Endothelial cell of umbilical vein (primary cell): ENCODE measurements around the gene UPF1. TPM values are rescaled to one million over a fixed set of nuclear protein-coding genes. Genes with fewer than 3 reads are reported as not detected.

Source experiments
- BruUV-seq: library from RNA; stranded (reverse); fragments of 400-500 nt; replicated peaks from 2 replicates; lab custom pipeline; 2021; lab: Mats Ljungman, UMichigan
- CTCF ChIA-PET: fragments of 300-600, 350-600 bp; sonication (Branson Sonifier 250); formaldehyde crosslinking; loops from one replicate; lab custom pipeline; 2021; ENCODE audit warnings: antibody characterized with exemption, inconsistent platforms; lab: Charles Lee
- POLR2A ChIA-PET: fragments of 300-600, 350-600 bp; sonication (Branson Sonifier 250); formaldehyde crosslinking; loops from one replicate; lab custom pipeline; 2021; ENCODE audit warnings: antibody characterized with exemption, inconsistent platforms; lab: Charles Lee
- DNase-seq: peaks from one replicate; pipeline ENCODE4 v3.0.0-alpha.2; 2011; ENCODE audit warnings: low read depth, low spot score
- FAIRE-seq: peaks from 2 replicates; lab custom pipeline; 2011; peaks lifted over from hg19 to GRCh38; lab: Jason Lieb, UNC
- H2AFZ ChIP-seq: 2 replicates; pipeline ENCODE4 v1.6.0; 2012; ENCODE audit warnings: low read depth, low read length, control low read depth, inconsistent platforms
- H3K27ac ChIP-seq: 2 replicates; pipeline ENCODE4 v1.5.1; 2011; ENCODE audit warnings: low read depth, mild to moderate bottlenecking, control low read depth, low read length, moderate library complexity; ENCODE audit not compliant: insufficient read depth
- H3K27me3 ChIP-seq, 2 experiments: 2 replicates each; pipeline versions ENCODE4 v1.6.0 to v1.6.1; 2011; ENCODE audit warnings: low read length in 2 of 2, mixed read lengths in 1 of 2; ENCODE audit not compliant: control insufficient read depth in 2 of 2, insufficient read depth in 2 of 2
- H3K36me3 ChIP-seq, 2 experiments: 2 replicates in 1 of 2; 3 replicates in 1 of 2; pipeline ENCODE4 v1.5.1; 2011; ENCODE audit warnings: low read length in 2 of 2, mild to moderate bottlenecking in 1 of 2, moderate library complexity in 1 of 2; ENCODE audit not compliant: control insufficient read depth in 2 of 2, insufficient read depth in 2 of 2; ENCODE audit errors: extremely low read depth in 1 of 2
- H3K4me1 ChIP-seq: 3 replicates; pipeline ENCODE4 v1.5.1; 2011; ENCODE audit warnings: mild to moderate bottlenecking, low read length; ENCODE audit not compliant: control insufficient read depth, insufficient read depth; ENCODE audit errors: extremely low read depth
- H3K4me2 ChIP-seq: 2 replicates; pipeline ENCODE4 v1.6.1; 2011; ENCODE audit warnings: low read length, control low read depth, mixed read lengths; ENCODE audit not compliant: insufficient read depth
- H3K4me3 ChIP-seq, 3 experiments: fragments of 200-600 bp in 1 of 3; sonication (generic), shearing (Covaris generic) in 1 of 3; replicated peaks in 1 of 3; 2 replicates each; pipeline ENCODE4 v1.5.1; 2011 to 2016; ENCODE audit warnings: control low read depth in 3 of 3, low read length in 3 of 3, mild to moderate bottlenecking in 2 of 3, inconsistent platforms in 1 of 3, low read depth in 1 of 3, moderate library complexity in 1 of 3; ENCODE audit not compliant: insufficient read depth in 1 of 3
- H3K79me2 ChIP-seq: 2 replicates; pipeline ENCODE4 v1.6.0; 2012; ENCODE audit warnings: low read length, inconsistent platforms; ENCODE audit not compliant: control insufficient read depth, insufficient read depth
- H3K9ac ChIP-seq: replicated peaks from 2 replicates; pipeline ENCODE3; 2011; ENCODE audit warnings: low read length, control low read depth; ENCODE audit not compliant: insufficient read depth; ENCODE audit errors: extremely low read depth
- H3K9me1 ChIP-seq: replicated peaks from 3 replicates; pipeline ENCODE4 v1.6.0; 2011; ENCODE audit warnings: mild to moderate bottlenecking, low read length; ENCODE audit not compliant: control insufficient read depth, insufficient read depth; ENCODE audit errors: extremely low read depth
- H3K9me3 ChIP-seq: replicated peaks from 2 replicates; pipeline ENCODE4 v1.5.1; 2012; ENCODE audit warnings: low read length, inconsistent platforms; ENCODE audit not compliant: control insufficient read depth, insufficient read depth
- H4K20me1 ChIP-seq: replicated peaks from 2 replicates; pipeline ENCODE3; 2011; ENCODE audit warnings: mild to moderate bottlenecking, low read length; ENCODE audit not compliant: control insufficient read depth, insufficient read depth; ENCODE audit errors: extremely low read depth
- GATA2 ChIP-seq: IDR thresholded peaks from 2 replicates; pipeline ENCODE4 v1.7.0; 2011; ENCODE audit warnings: low read depth, mild to moderate bottlenecking, moderate library complexity, mixed read lengths, low read length; ENCODE audit not compliant: insufficient read length, insufficient read depth
- JUN ChIP-seq: IDR thresholded peaks from 2 replicates; pipeline ENCODE4 v1.6.1; 2011; ENCODE audit warnings: borderline replicate concordance, low read depth; ENCODE audit not compliant: insufficient read length, insufficient read depth
- MAX ChIP-seq: IDR thresholded peaks from 2 replicates; pipeline ENCODE4 v1.6.1; 2011; ENCODE audit not compliant: insufficient read depth, insufficient read length
- MYC ChIP-seq: IDR thresholded peaks from one replicate; pipeline ENCODE4 v1.6.1; 2011; ENCODE audit warnings: mild to moderate bottlenecking, low read depth, low read length
- POLR2A ChIP-seq: IDR thresholded peaks from 2 replicates; pipeline ENCODE4 v1.6.1; 2012; ENCODE audit warnings: low read depth, mild to moderate bottlenecking, control low read depth, low read length
- POLR2AphosphoS5 ChIP-seq: IDR thresholded peaks from 2 replicates; pipeline ENCODE4 v1.6.1; 2012; ENCODE audit warnings: low read depth, mild to moderate bottlenecking, control low read depth, low read length, moderate library complexity; ENCODE audit not compliant: insufficient read depth
- dilution Hi-C: fragments of 300-500 bp; cut with MboI; formaldehyde crosslinking; loops from one replicate; pipeline ENCODE4 v1.15.0; 2019; ENCODE audit warnings: low sequenced_read_pairs; ENCODE audit not compliant: extremely low pct_ligation_motif_present
- intact Hi-C: fragments of 100-400 bp; cut with micrococcal nuclease; formaldehyde crosslinking; loops from one replicate; pipeline ENCODE4 v1.10.0; 2022
- polyA plus RNA-seq, 4 experiments: library from polyadenylated mRNA; depleted of rRNA in 3 of 4; stranded (reverse) in 3 of 4; unstranded in 1 of 4; fragments of >200 nt; gene quantifications; 2 replicates each; pipeline versions ENCODE4 v1.2.1 to v1.2.3, GENCODE V29; 2011 to 2012; ENCODE audit warnings: missing spikeins in 1 of 4
- total RNA-seq: library from RNA; stranded (reverse); gene quantifications from 2 replicates; pipeline ENCODE4 v1.2.3, GENCODE V29; 2021
- TF ChIP-seq, protein P1 (sequence below), 2 donors: IDR thresholded peaks; 1 replicate in 1 of 2; 2 replicates in 1 of 2; pipeline ENCODE4 v1.5.1; 2011; ENCODE audit warnings: low read length in 2 of 2, mild to moderate bottlenecking in 2 of 2, moderate library complexity in 2 of 2, control low read depth in 1 of 2, inconsistent platforms in 1 of 2, low read depth in 1 of 2; ENCODE audit not compliant: insufficient read depth in 1 of 2; ENCODE audit errors: extremely low read depth in 1 of 2

Gene UPF1
- total and polyA plus RNA-seq, 2 donors (not counting 3 experiments of a cell fraction or from before 2014, with no cell fraction given), result 65.9 to 68.2 TPM

- peaks cover 17% of the 10 kb centered on the region for H3K4me1 ChIP-seq
- H4K20me1 ChIP-seq, result no peaks in the 10 kb centered on the region
- H3K79me2 ChIP-seq, result peaks cover 37% of the 10 kb centered on the region
- no peak overlapping the region for H3K9ac ChIP-seq
- no peak overlapping the region for H3K27ac ChIP-seq
- CTCF ChIA-PET, result interaction anchor here (5.3 kb wide), 1 partner anchor 19 kb away, joined by 79 read pairs; no protein-coding TSS in a partner anchor
- POLR2A ChIA-PET, result no interaction called here
- TF ChIP-seq, protein P1, sequence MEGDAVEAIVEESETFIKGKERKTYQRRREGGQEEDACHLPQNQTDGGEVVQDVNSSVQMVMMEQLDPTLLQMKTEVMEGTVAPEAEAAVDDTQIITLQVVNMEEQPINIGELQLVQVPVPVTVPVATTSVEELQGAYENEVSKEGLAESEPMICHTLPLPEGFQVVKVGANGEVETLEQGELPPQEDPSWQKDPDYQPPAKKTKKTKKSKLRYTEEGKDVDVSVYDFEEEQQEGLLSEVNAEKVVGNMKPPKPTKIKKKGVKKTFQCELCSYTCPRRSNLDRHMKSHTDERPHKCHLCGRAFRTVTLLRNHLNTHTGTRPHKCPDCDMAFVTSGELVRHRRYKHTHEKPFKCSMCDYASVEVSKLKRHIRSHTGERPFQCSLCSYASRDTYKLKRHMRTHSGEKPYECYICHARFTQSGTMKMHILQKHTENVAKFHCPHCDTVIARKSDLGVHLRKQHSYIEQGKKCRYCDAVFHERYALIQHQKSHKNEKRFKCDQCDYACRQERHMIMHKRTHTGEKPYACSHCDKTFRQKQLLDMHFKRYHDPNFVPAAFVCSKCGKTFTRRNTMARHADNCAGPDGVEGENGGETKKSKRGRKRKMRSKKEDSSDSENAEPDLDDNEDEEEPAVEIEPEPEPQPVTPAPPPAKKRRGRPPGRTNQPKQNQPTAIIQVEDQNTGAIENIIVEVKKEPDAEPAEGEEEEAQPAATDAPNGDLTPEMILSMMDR (IDR thresholded peaks at IDR 0.05; ENCODE audit: extremely low read depth in 1 of 2, insufficient read depth in 1 of 2, low read depth in 1 of 2, low read length in 2 of 2), result no peak
- TF ChIP-seq MYC (no peak), GATA2 (no peak), POLR2AphosphoS5 (no peak), JUN (no peak), POLR2A (no peak), MAX (no peak)
- no peaks in the 10 kb centered on the region for H3K9me1 ChIP-seq
- BruUV-seq, result no TSS peak
- intact Hi-C loops, result loop anchor here (2.0 kb wide), 1 partner anchor 152 kb away; no protein-coding TSS in a partner anchor
- no peak overlapping the region for H3K4me3 ChIP-seq
- H3K4me2 ChIP-seq, result no peak overlapping the region
- no peaks in the 10 kb centered on the region for H3K9me3 ChIP-seq
- FAIRE-seq (no peak), DNase-seq (no peak)
- peaks cover 2 to 4% of the 10 kb centered on the region in 2 experiments for H3K27me3 ChIP-seq
- H3K36me3 ChIP-seq, result no peaks in the 10 kb centered on the region
- H2AFZ ChIP-seq, result no peak overlapping the region
- dilution Hi-C loops, result no loop called here
Observed at GRCh38 chr19:18830488-18830887, 1.3 kb upstream of the UPF1 start.
